Ecto neural progenitor cell (in vitro differentiated cells): ENCODE measurements around the gene IQSEC1.
"Not testable (repeated sequence)": the region's sequence is repeated elsewhere in the genome, so short reads cannot be mapped to it uniquely, and the experiment has no call there.

ENCODE experiments used
- DNase-seq: peaks from one replicate; pipeline ENCODE4 v3.0.0-alpha.2; 2018; ENCODE audit warnings: low spot score

IQSEC1 gene

GRCh38 chr3:12892840-12893189 lies 180.4 kb downstream of the IQSEC1 start:
- no peak for DNase-seq

GRCh38 chr3:12891985-12892839 lies 181.0 kb downstream of the IQSEC1 start:
- DNase-seq: peak; percentile 66

GRCh38 chr3:12891391-12891984 lies 181.7 kb downstream of the IQSEC1 start:
- no peak for DNase-seq

- no peak for DNase-seq
These were observed 182.4 kb downstream of the IQSEC1 start for GRCh38 chr3:12890610-12891390.

GRCh38 chr3:12886736-12887135 lies 186.5 kb downstream of the IQSEC1 start:
- DNase-seq: no peak

GRCh38 chr3:12886106-12886679 lies 187.0 kb downstream of the IQSEC1 start:
- no peak for DNase-seq

GRCh38 chr3:12885583-12885930 lies 187.7 kb downstream of the IQSEC1 start:
- DNase-seq: no peak

GRCh38 chr3:12884790-12885582 lies 188.2 kb downstream of the IQSEC1 start:
- no peak for DNase-seq

GRCh38 chr3:12884186-12884680 lies 189.0 kb downstream of the IQSEC1 start:
- DNase-seq: no peak

- DNase-seq: no peak
These were observed 190.6 kb downstream of the IQSEC1 start for GRCh38 chr3:12882336-12883310.

- DNase-seq: not testable (repeated sequence)
These were observed 191.4 kb downstream of the IQSEC1 start for GRCh38 chr3:12881858-12882257.

- no peak for DNase-seq
These were observed 193.9 kb downstream of the IQSEC1 start for GRCh38 chr3:12879191-12879815.

GRCh38 chr3:12878758-12879157 lies 194.5 kb downstream of the IQSEC1 start:
- DNase-seq: not testable (repeated sequence)

GRCh38 chr3:12878141-12878574 lies 195.1 kb downstream of the IQSEC1 start:
- DNase-seq: no peak

GRCh38 chr3:12877040-12877439 lies 196.2 kb downstream of the IQSEC1 start:
- no peak for DNase-seq

GRCh38 chr3:12875857-12876836 lies 197.1 kb downstream of the IQSEC1 start:
- DNase-seq: peak; percentile 93

GRCh38 chr3:12871404-12871983 lies 201.7 kb downstream of the IQSEC1 start:
- no peak for DNase-seq

GRCh38 chr3:12870942-12871341 lies 202.3 kb downstream of the IQSEC1 start:
- no peak for DNase-seq
